ENCODE results near the gene DMD. TPM values are rescaled to one million over a fixed set of nuclear protein-coding genes. Genes with fewer than 3 reads are reported as not detected.
A peak's percentile ranks its signal among the peaks of the same experiment; 100 is the strongest.

Gene DMD
- total RNA-seq, 3 donors from 2014 or later (not counting 1 experiment from before 2014, with no cell fraction given): not detected

- H3K4me1 ChIP-seq (ENCODE audit: control insufficient read depth, insufficient read depth, low read length): no peaks in the 10 kb centered on the region
- H3K4me3 ChIP-seq (ENCODE audit: low read length): no peak overlapping the region
- H3K9me3 ChIP-seq (ENCODE audit: control insufficient read depth, insufficient read depth, low read length): no peaks in the 10 kb centered on the region
- Mint-ChIP-seq H3K27ac (no peak overlapping the region), H3K4me3 (no peak overlapping the region), H3K9me3 (no peaks in the 10 kb centered on the region), H3K27me3 (ENCODE audit: low read depth in 2 of 2) (no peaks in the 10 kb centered on the region), H3K36me3 (no peaks in the 10 kb centered on the region), H3K4me1 (no peaks in the 10 kb centered on the region)
- TF ChIP-seq CTCF (IDR thresholded peaks at IDR 0.05): no peak
- H3K36me3 ChIP-seq (ENCODE audit: control insufficient read depth, insufficient read depth, low read length): no peaks in the 10 kb centered on the region
- intact Hi-C loops (cut with micrococcal nuclease): no loop called here
- no peak overlapping the region for H3K27ac ChIP-seq (ENCODE audit: low read length)
- H3K27me3 ChIP-seq (ENCODE audit: control insufficient read depth, insufficient read depth, low read length): no peaks in the 10 kb centered on the region
- DNase-seq: peak in 1 of 2 donors; percentile 11
- WGBS (ENCODE audit: insufficient coverage): 63% methylated on average over 3 of the region's 6 CpGs
- ATAC-seq: no peak
These were observed 1787.7 kb downstream of the DMD start for GRCh38 chrX:31423609-31424189.

GRCh38 chrX:31421441-31421840 is 1789.9 kb downstream of the DMD start:
- WGBS (ENCODE audit: insufficient coverage): no CpG with 5 or more reads among the region's 3 CpGs
- H3K27ac Mint-ChIP-seq: no peak overlapping the region
- H3K9me3 Mint-ChIP-seq: no peaks in the 10 kb centered on the region
- H3K9me3 ChIP-seq (ENCODE audit: control insufficient read depth, insufficient read depth, low read length): no peaks in the 10 kb centered on the region
- H3K4me1 Mint-ChIP-seq: no peaks in the 10 kb centered on the region
- no peaks in the 10 kb centered on the region for H3K27me3 ChIP-seq (ENCODE audit: control insufficient read depth, insufficient read depth, low read length)
- H3K4me1 ChIP-seq (ENCODE audit: control insufficient read depth, insufficient read depth, low read length): no peaks in the 10 kb centered on the region
- intact Hi-C loops (cut with micrococcal nuclease): no loop called here
- H3K4me3 ChIP-seq (ENCODE audit: low read length): no peak overlapping the region
- no peak for TF ChIP-seq CTCF (IDR thresholded peaks at IDR 0.05)
- no peak for ATAC-seq
- H3K27me3 Mint-ChIP-seq (ENCODE audit: low read depth in 2 of 2): no peaks in the 10 kb centered on the region
- no peak overlapping the region for H3K4me3 Mint-ChIP-seq
- H3K36me3 ChIP-seq (ENCODE audit: control insufficient read depth, insufficient read depth, low read length): no peaks in the 10 kb centered on the region
- no peak for DNase-seq
- no peak overlapping the region for H3K27ac ChIP-seq (ENCODE audit: low read length)
- no peaks in the 10 kb centered on the region for H3K36me3 Mint-ChIP-seq

DNA sequence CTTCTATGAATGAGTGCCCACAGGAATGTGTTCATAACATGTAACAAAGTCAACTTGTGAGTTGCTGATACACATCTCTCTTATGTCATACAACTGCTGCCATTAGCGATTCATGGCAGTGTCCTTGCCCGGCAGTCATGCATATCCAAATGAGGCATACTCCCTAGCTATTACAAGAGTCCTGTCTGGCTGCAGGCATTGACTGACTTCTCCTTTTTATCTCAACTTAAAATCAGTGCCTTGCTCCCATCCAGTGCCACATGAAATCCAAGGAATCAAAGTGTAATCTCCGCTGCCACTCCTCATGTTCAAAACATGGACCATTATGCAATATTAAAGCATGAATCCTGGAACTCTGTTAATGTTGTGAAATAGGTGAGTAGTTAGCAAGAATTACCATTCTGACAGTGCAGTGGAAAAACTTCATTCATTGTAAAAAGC is 1790.6 kb downstream of the DMD start:
- no peaks in the 10 kb centered on the region for H3K27me3 ChIP-seq (ENCODE audit: control insufficient read depth, insufficient read depth, low read length)
- 83% methylated on average over 2 of the region's 3 CpGs for WGBS (ENCODE audit: insufficient coverage)
- no peak overlapping the region for H3K27ac Mint-ChIP-seq
- H3K9me3 Mint-ChIP-seq: no peaks in the 10 kb centered on the region
- no peak overlapping the region for H3K4me3 ChIP-seq (ENCODE audit: low read length)
- no peaks in the 10 kb centered on the region for H3K36me3 ChIP-seq (ENCODE audit: control insufficient read depth, insufficient read depth, low read length)
- H3K9me3 ChIP-seq (ENCODE audit: control insufficient read depth, insufficient read depth, low read length): no peaks in the 10 kb centered on the region
- intact Hi-C loops (cut with micrococcal nuclease): no loop called here
- no peaks in the 10 kb centered on the region for H3K4me1 ChIP-seq (ENCODE audit: control insufficient read depth, insufficient read depth, low read length)
- H3K36me3 Mint-ChIP-seq: no peaks in the 10 kb centered on the region
- H3K4me3 Mint-ChIP-seq: no peak overlapping the region
- DNase-seq (no peak), ATAC-seq (no peak)
- no peak for TF ChIP-seq CTCF (IDR thresholded peaks at IDR 0.05)
- H3K4me1 Mint-ChIP-seq: no peaks in the 10 kb centered on the region
- no peak overlapping the region for H3K27ac ChIP-seq (ENCODE audit: low read length)
- no peaks in the 10 kb centered on the region for H3K27me3 Mint-ChIP-seq (ENCODE audit: low read depth in 2 of 2)

- no peak overlapping the region for H3K27ac Mint-ChIP-seq
- H3K4me1 Mint-ChIP-seq: no peaks in the 10 kb centered on the region
- H3K27ac ChIP-seq (ENCODE audit: low read length): no peak overlapping the region
- no peaks in the 10 kb centered on the region for H3K36me3 Mint-ChIP-seq
- H3K36me3 ChIP-seq (ENCODE audit: control insufficient read depth, insufficient read depth, low read length): no peaks in the 10 kb centered on the region
- H3K9me3 ChIP-seq (ENCODE audit: control insufficient read depth, insufficient read depth, low read length): no peaks in the 10 kb centered on the region
- no peaks in the 10 kb centered on the region for H3K27me3 ChIP-seq (ENCODE audit: control insufficient read depth, insufficient read depth, low read length)
- H3K27me3 Mint-ChIP-seq (ENCODE audit: low read depth in 2 of 2): no peaks in the 10 kb centered on the region
- H3K4me3 ChIP-seq (ENCODE audit: low read length): no peak overlapping the region
- H3K4me3 Mint-ChIP-seq: no peak overlapping the region
- no peak for DNase-seq
- no peak for TF ChIP-seq CTCF (IDR thresholded peaks at IDR 0.05)
- WGBS (ENCODE audit: insufficient coverage): 100% methylated on average over 1 of the region's 2 CpGs
- H3K4me1 ChIP-seq (ENCODE audit: control insufficient read depth, insufficient read depth, low read length): no peaks in the 10 kb centered on the region
- intact Hi-C loops (cut with micrococcal nuclease): no loop called here
- H3K9me3 Mint-ChIP-seq: no peaks in the 10 kb centered on the region
- no peak for ATAC-seq
These were observed 1791.0 kb downstream of the DMD start for GRCh38 chrX:31420302-31420701.

Data from natural killer cell (primary cell).